HL-60 (cell line): Measurements from ENCODE around the gene FARP1.
"Not testable (repeated sequence)": the region's sequence is repeated elsewhere in the genome, so short reads cannot be mapped to it uniquely, and the experiment has no call there.

ENCODE experiments used
- DNase-seq, 2 experiments: peaks; one replicate each; pipeline ENCODE4 v3.0.0-alpha.2; 2010 to 2020; ENCODE audit warnings: low read depth in 1 of 2, low spot score in 1 of 2
- H3K27ac ChIP-seq: fragments of 250-450 bp; sonication (Bioruptor Pico); replicated peaks from 2 replicates; pipeline ENCODE4 v1.5.1; 2020; ENCODE audit warnings: mild to moderate bottlenecking, moderate library complexity
- H3K27me3 ChIP-seq: fragments of 250-450 bp; sonication (Bioruptor Pico); 2 replicates; pipeline ENCODE4 v1.5.1; 2021; ENCODE audit warnings: mild to moderate bottlenecking, moderate library complexity; ENCODE audit not compliant: insufficient read depth, poor library complexity, severe bottlenecking
- H3K4me3 ChIP-seq: replicated peaks from 2 replicates; pipeline ENCODE4 v1.5.1; 2011; ENCODE audit warnings: mild to moderate bottlenecking, control low read depth, low read length; ENCODE audit not compliant: insufficient read depth
- GABPA ChIP-seq: IDR thresholded peaks from 2 replicates; pipeline ENCODE4 v1.6.1; 2012; ENCODE audit warnings: low read depth
- POLR2AphosphoS5 ChIP-seq: IDR thresholded peaks from 2 replicates; pipeline ENCODE4 v1.6.1; 2012; ENCODE audit warnings: low read depth
- SPI1 ChIP-seq: IDR thresholded peaks from 2 replicates; pipeline ENCODE4 v1.6.1; 2012; ENCODE audit warnings: low read depth, mild to moderate bottlenecking, borderline replicate concordance
- TF ChIP-seq, protein P1 (sequence below): IDR thresholded peaks from one replicate; pipeline ENCODE4 v1.5.1; 2011; ENCODE audit warnings: low read length, control low read depth, inconsistent platforms; ENCODE audit not compliant: insufficient read depth
- TF ChIP-seq, protein P2 (sequence below): IDR thresholded peaks from 2 replicates; pipeline ENCODE4 v1.6.1; 2012; ENCODE audit warnings: low read depth; ENCODE audit not compliant: insufficient replicate concordance

FARP1 gene

DNA sequence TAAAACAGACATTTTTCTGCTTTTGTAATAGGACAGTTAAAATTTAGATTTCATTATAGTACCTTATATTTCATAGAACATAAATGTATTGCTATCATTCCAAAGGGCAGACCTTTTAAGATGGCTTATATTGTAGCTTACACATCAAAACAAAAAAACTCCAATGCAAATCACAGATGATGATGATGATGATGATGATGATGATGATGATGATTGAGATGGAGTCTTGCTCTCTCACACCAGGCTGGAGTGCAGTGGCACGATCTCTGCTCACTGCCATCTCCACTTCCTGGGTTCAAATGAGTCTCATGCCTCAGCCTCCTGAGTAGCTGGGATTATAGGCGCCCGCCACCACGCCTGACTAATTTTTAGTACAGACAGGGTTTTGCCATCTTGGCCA is 224.1 kb downstream of the FARP1 start:
- TF ChIP-seq SPI1 = no peak
- TF ChIP-seq, protein P1, sequence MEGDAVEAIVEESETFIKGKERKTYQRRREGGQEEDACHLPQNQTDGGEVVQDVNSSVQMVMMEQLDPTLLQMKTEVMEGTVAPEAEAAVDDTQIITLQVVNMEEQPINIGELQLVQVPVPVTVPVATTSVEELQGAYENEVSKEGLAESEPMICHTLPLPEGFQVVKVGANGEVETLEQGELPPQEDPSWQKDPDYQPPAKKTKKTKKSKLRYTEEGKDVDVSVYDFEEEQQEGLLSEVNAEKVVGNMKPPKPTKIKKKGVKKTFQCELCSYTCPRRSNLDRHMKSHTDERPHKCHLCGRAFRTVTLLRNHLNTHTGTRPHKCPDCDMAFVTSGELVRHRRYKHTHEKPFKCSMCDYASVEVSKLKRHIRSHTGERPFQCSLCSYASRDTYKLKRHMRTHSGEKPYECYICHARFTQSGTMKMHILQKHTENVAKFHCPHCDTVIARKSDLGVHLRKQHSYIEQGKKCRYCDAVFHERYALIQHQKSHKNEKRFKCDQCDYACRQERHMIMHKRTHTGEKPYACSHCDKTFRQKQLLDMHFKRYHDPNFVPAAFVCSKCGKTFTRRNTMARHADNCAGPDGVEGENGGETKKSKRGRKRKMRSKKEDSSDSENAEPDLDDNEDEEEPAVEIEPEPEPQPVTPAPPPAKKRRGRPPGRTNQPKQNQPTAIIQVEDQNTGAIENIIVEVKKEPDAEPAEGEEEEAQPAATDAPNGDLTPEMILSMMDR = no peak
- no peak for TF ChIP-seq GABPA
- TF ChIP-seq POLR2AphosphoS5 = no peak
- TF ChIP-seq, protein P2, sequence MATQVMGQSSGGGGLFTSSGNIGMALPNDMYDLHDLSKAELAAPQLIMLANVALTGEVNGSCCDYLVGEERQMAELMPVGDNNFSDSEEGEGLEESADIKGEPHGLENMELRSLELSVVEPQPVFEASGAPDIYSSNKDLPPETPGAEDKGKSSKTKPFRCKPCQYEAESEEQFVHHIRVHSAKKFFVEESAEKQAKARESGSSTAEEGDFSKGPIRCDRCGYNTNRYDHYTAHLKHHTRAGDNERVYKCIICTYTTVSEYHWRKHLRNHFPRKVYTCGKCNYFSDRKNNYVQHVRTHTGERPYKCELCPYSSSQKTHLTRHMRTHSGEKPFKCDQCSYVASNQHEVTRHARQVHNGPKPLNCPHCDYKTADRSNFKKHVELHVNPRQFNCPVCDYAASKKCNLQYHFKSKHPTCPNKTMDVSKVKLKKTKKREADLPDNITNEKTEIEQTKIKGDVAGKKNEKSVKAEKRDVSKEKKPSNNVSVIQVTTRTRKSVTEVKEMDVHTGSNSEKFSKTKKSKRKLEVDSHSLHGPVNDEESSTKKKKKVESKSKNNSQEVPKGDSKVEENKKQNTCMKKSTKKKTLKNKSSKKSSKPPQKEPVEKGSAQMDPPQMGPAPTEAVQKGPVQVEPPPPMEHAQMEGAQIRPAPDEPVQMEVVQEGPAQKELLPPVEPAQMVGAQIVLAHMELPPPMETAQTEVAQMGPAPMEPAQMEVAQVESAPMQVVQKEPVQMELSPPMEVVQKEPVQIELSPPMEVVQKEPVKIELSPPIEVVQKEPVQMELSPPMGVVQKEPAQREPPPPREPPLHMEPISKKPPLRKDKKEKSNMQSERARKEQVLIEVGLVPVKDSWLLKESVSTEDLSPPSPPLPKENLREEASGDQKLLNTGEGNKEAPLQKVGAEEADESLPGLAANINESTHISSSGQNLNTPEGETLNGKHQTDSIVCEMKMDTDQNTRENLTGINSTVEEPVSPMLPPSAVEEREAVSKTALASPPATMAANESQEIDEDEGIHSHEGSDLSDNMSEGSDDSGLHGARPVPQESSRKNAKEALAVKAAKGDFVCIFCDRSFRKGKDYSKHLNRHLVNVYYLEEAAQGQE = no peak
- H3K4me3 ChIP-seq = no peak overlapping the region
- no peaks in the 10 kb centered on the region for H3K27me3 ChIP-seq
- H3K27ac ChIP-seq = no peak overlapping the region
- DNase-seq = no peak

DNA sequence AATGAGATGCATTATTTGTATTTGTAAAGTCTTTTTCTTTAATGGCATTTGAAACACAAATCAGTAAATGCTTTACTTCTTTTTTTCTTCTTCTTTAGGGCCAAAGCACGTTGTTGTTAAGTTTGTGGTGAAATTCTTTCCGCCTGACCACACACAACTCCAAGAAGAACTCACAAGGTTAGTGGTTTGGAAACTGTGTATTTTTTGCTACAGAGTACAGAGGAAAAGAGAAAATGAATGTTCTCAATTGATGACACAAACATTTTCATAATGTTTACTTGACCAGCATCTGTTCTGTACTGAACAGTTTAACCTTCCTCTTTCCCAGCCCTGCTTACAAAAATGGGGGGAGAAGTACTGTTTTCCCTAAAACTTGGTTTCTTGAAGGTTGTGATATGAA is 225.1 kb downstream of the FARP1 start:
- Histone ChIP-seq H3K27me3 (no peaks in the 10 kb centered on the region), H3K4me3 (no peak overlapping the region), H3K27ac (no peak overlapping the region)
- TF ChIP-seq GABPA = no peak
- TF ChIP-seq, protein P2 = no peak
- TF ChIP-seq, protein P1 = no peak
- DNase-seq = no peak

DNA sequence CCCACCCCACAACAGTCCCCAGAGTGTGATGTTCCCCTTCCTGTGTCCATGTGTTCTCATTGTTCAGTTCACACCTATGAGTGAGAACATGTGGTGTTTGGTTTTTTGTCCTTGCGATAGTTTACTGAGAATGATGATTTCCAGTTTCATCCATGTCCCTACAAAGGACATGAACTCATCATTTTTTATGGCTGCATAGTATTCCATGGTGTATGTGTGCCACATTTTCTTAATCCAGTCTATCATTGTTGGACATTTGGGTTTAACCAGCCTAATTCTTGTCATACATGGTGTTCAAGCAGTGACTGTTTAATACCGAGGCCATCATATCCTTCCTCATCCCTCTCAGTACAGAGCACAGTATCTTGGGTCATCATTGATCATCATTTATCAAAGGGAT is 226.6 kb downstream of the FARP1 start:
- not testable (repeated sequence) for H3K27ac ChIP-seq

DNA sequence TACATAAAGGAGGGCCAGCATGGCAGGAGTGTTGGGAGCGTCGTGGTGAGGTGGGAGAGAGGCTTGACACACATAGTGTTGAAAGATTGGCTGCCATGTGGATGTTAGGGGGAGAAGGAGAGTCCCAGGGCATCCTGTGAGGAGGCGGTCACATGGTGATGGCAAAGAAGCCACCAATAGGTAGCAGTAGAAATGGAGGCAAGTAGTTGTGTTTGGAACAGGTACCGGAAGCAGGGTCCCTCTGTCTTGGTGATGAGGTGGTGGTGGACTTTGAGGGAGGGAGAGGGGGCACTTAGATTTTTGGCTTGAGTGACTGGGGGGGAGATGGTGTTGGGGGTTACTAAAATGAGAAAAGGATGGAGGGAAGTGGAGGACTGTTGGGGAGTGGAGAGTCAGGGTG is 227.4 kb downstream of the FARP1 start:
- Histone ChIP-seq H3K27ac (no peak overlapping the region), H3K4me3 (no peak overlapping the region), H3K27me3 (no peaks in the 10 kb centered on the region)
- no peak for DNase-seq
- TF ChIP-seq, protein P2 = no peak
- TF ChIP-seq POLR2AphosphoS5 (no peak), GABPA (no peak), SPI1 (no peak)
- TF ChIP-seq, protein P1 = no peak

More for the DNA sequence above, 226.6 kb downstream of the FARP1 start:
- H3K4me3 ChIP-seq, H3K27me3 ChIP-seq, DNase-seq: not testable (repeated sequence)
